HS-5 (cell line): ENCODE results near the gene CLOCK.

ENCODE experiments used
- DNase-seq: peaks from one replicate; pipeline ENCODE4 v3.0.0-alpha.2; 2012; ENCODE audit warnings: low read depth

CLOCK gene

GRCh38 chr4:55381502-55381901 lies 165.2 kb downstream of the CLOCK start:
- DNase-seq = no peak

GRCh38 chr4:55380576-55380975 lies 166.1 kb downstream of the CLOCK start:
- no peak for DNase-seq

- DNase-seq = no peak
These were observed 167.9 kb downstream of the CLOCK start for GRCh38 chr4:55378617-55379467.
